Adipocyte (in vitro differentiated cells): Measurements from ENCODE around the gene TMEM59L.
"Not testable (repeated sequence)": the region's sequence is repeated elsewhere in the genome, so short reads cannot be mapped to it uniquely, and the experiment has no call there.

Experiments
- DNase-seq: peaks from one replicate; pipeline ENCODE4 v3.0.0-alpha.2; 2015; ENCODE audit warnings: low read depth
- H3K27me3 ChIP-seq: replicated peaks from 2 replicates; pipeline ENCODE4 v1.7.0; 2013; ENCODE audit warnings: mild to moderate bottlenecking, low read length, moderate library complexity; ENCODE audit not compliant: control insufficient read depth, insufficient read depth
- H3K36me3 ChIP-seq: 2 replicates; pipeline ENCODE4 v1.7.0; 2013; ENCODE audit warnings: low read length, mild to moderate bottlenecking, moderate library complexity; ENCODE audit not compliant: control insufficient read depth, insufficient read depth, severe bottlenecking
- H3K4me1 ChIP-seq: 2 replicates; pipeline ENCODE4 v1.7.0; 2013; ENCODE audit warnings: mild to moderate bottlenecking, low read length, moderate library complexity; ENCODE audit not compliant: control insufficient read depth, insufficient read depth
- H3K4me3 ChIP-seq: 2 replicates; pipeline ENCODE4 v1.7.0; 2013; ENCODE audit warnings: mild to moderate bottlenecking, low read length, moderate library complexity
- H3K9ac ChIP-seq: 2 replicates; pipeline ENCODE4 v1.7.0; 2013; ENCODE audit warnings: mild to moderate bottlenecking, low read length, moderate library complexity
- H3K9me3 ChIP-seq: 2 replicates; pipeline ENCODE4 v1.7.0; 2013; ENCODE audit warnings: mild to moderate bottlenecking, low read length, moderate library complexity; ENCODE audit not compliant: control insufficient read depth

Gene TMEM59L

GRCh38 chr19:18595475-18595874 is 17.2 kb upstream of the TMEM59L start:
- Histone ChIP-seq H3K36me3 (peaks cover 50% of the 10 kb centered on the region), H3K9me3 (no peaks in the 10 kb centered on the region), H3K4me3 (no peak overlapping the region), H3K9ac (peak overlapping the region; percentile 44), H3K27me3 (no peaks in the 10 kb centered on the region), H3K4me1 (peaks cover 33% of the 10 kb centered on the region)
- DNase-seq: no peak

GRCh38 chr19:18596752-18597157 is 15.9 kb upstream of the TMEM59L start:
- Histone ChIP-seq H3K4me3 (no peak overlapping the region), H3K36me3 (peaks cover 58% of the 10 kb centered on the region), H3K9ac (peak overlapping the region; percentile 34), H3K27me3 (no peaks in the 10 kb centered on the region), H3K9me3 (no peaks in the 10 kb centered on the region), H3K4me1 (peaks cover 29% of the 10 kb centered on the region)
- no peak for DNase-seq

GRCh38 chr19:18597809-18598660 is 14.6 kb upstream of the TMEM59L start:
- H3K4me1 ChIP-seq: peaks cover 23% of the 10 kb centered on the region
- no peaks in the 10 kb centered on the region for H3K27me3 ChIP-seq
- H3K36me3 ChIP-seq: peaks cover 64% of the 10 kb centered on the region
- no peaks in the 10 kb centered on the region for H3K9me3 ChIP-seq
- H3K9ac ChIP-seq: no peak overlapping the region
- H3K4me3 ChIP-seq: no peak overlapping the region
- DNase-seq: no peak

- Histone ChIP-seq H3K36me3 (peaks cover 57% of the 10 kb centered on the region), H3K27me3 (no peaks in the 10 kb centered on the region), H3K4me1 (peaks cover 22% of the 10 kb centered on the region), H3K9ac (no peak overlapping the region), H3K9me3 (no peaks in the 10 kb centered on the region), H3K4me3 (no peak overlapping the region)
- DNase-seq: no peak
Measured at GRCh38 chr19:18599485-18599884, 13.2 kb upstream of the TMEM59L start.

GRCh38 chr19:18600692-18601397 is 11.8 kb upstream of the TMEM59L start:
- peaks cover 53% of the 10 kb centered on the region for H3K36me3 ChIP-seq
- not testable (repeated sequence) for H3K9me3 ChIP-seq, DNase-seq, H3K9ac ChIP-seq, H3K4me3 ChIP-seq, H3K27me3 ChIP-seq
- peaks cover 11% of the 10 kb centered on the region for H3K4me1 ChIP-seq

GRCh38 chr19:18601875-18602274 is 10.8 kb upstream of the TMEM59L start:
- Histone ChIP-seq H3K4me3 (no peak overlapping the region), H3K4me1 (peaks cover 9% of the 10 kb centered on the region), H3K9ac (no peak overlapping the region), H3K36me3 (peaks cover 45% of the 10 kb centered on the region), H3K27me3 (no peaks in the 10 kb centered on the region), H3K9me3 (no peaks in the 10 kb centered on the region)
- DNase-seq: no peak

GRCh38 chr19:18603255-18603957 is 9.3 kb upstream of the TMEM59L start:
- Histone ChIP-seq H3K36me3 (peaks cover 34% of the 10 kb centered on the region), H3K9ac (peak overlapping the region; percentile 92), H3K9me3 (no peaks in the 10 kb centered on the region), H3K27me3 (no peaks in the 10 kb centered on the region), H3K4me1 (peaks cover 16% of the 10 kb centered on the region), H3K4me3 (peak overlapping the region; percentile 74)
- peak; percentile 22 for DNase-seq

GRCh38 chr19:18603958-18604819 is 8.5 kb upstream of the TMEM59L start:
- H3K4me3 ChIP-seq: peak overlapping the region; percentile 88
- H3K9me3 ChIP-seq: no peaks in the 10 kb centered on the region
- no peaks in the 10 kb centered on the region for H3K27me3 ChIP-seq
- peaks cover 16% of the 10 kb centered on the region for H3K4me1 ChIP-seq
- H3K36me3 ChIP-seq: peaks cover 26% of the 10 kb centered on the region
- H3K9ac ChIP-seq: peak overlapping the region; percentile 92
- no peak for DNase-seq

- peaks cover 16% of the 10 kb centered on the region for H3K4me1 ChIP-seq
- H3K9me3 ChIP-seq: no peaks in the 10 kb centered on the region
- peak overlapping the region; percentile 88 for H3K4me3 ChIP-seq
- DNase-seq: no peak
- H3K36me3 ChIP-seq: peaks cover 20% of the 10 kb centered on the region
- peak overlapping the region; percentile 92 for H3K9ac ChIP-seq
- H3K27me3 ChIP-seq: no peaks in the 10 kb centered on the region
Measured at GRCh38 chr19:18604820-18605159, 7.9 kb upstream of the TMEM59L start.

- H3K4me1 ChIP-seq: peaks cover 19% of the 10 kb centered on the region
- DNase-seq: no peak
- no peaks in the 10 kb centered on the region for H3K9me3 ChIP-seq
- peaks cover 19% of the 10 kb centered on the region for H3K36me3 ChIP-seq
- peak overlapping the region; percentile 88 for H3K4me3 ChIP-seq
- H3K27me3 ChIP-seq: no peaks in the 10 kb centered on the region
- peak overlapping the region; percentile 92 for H3K9ac ChIP-seq
Measured at GRCh38 chr19:18605196-18605545, 7.5 kb upstream of the TMEM59L start.
